HG03139 (cell line): Measurements from ENCODE around the gene THG1L.
"Not testable (repeated sequence)": the region's sequence is repeated elsewhere in the genome, so short reads cannot be mapped to it uniquely, and the experiment has no call there.

Experiments
- ATAC-seq: cut with Tn5 transposase; IDR thresholded peaks from one replicate; pipeline ENCODE4 v1.9.1; 2021; ENCODE audit not compliant: unreplicated experiment

Gene THG1L

DNA sequence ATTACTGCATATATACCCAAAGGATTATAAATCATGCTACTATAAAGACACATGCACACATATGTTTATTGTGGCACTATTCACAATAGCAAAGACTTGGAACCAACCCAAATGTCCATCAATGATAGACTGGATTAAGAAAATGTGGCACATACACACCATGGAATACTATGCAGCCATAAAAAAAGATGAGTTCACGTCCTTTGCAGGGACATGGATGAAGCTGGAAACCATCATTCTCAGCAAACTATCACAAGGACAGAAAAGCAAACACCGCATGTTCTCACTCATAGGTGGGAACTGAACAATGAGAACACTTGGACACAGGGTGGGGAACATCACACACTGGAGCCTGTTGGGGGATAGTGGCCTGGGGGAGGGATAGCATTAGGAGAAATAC is 4.6 kb upstream of the THG1L start:
- not testable (repeated sequence) for ATAC-seq

- ATAC-seq, result not testable (repeated sequence)
Observed at GRCh38 chr5:157727858-157728257, 3.4 kb upstream of the THG1L start.

DNA sequence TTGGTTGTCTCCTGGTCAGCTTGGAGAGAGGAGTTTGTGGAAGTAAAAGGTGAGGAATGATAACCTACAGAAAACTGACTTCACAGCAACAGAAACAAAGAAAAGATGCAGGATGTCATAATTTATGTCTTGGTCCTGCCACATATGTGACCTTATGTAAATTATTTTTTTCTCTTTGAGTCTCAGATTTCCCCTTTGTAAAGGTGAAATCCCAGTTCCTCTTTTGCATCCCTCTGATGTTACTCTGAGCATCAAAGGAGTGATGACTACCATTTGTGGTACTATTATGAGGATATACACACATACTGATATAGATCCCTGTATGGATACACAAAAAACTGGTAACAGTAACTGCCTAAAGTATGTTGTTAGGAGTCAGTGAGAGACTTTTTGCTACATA is 1.4 kb upstream of the THG1L start:
- peak; percentile 59 for ATAC-seq

GRCh38 chr5:157730900-157731271 is 334 bp upstream of the THG1L start:
- no peak for ATAC-seq

DNA sequence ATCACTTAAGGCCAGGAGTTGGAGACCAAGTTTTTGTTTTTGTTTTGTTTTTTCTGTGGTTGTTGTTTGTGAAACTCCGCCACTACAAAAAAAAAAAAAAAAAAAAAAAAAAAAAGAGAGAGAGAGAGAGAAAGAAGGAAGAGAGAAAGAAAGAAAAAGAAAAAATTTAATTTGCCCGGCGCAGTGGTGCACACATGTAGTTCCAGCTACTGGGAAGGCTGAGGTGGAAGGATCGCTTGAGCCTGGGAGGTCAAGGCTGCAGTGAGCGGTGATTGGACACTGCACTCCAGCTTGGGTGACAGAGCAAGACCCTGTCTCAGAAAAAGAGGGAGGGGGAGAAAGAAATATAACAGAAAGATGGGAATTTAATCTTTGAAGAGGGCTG is 902 bp downstream of the THG1L start:
- no peak for ATAC-seq

DNA sequence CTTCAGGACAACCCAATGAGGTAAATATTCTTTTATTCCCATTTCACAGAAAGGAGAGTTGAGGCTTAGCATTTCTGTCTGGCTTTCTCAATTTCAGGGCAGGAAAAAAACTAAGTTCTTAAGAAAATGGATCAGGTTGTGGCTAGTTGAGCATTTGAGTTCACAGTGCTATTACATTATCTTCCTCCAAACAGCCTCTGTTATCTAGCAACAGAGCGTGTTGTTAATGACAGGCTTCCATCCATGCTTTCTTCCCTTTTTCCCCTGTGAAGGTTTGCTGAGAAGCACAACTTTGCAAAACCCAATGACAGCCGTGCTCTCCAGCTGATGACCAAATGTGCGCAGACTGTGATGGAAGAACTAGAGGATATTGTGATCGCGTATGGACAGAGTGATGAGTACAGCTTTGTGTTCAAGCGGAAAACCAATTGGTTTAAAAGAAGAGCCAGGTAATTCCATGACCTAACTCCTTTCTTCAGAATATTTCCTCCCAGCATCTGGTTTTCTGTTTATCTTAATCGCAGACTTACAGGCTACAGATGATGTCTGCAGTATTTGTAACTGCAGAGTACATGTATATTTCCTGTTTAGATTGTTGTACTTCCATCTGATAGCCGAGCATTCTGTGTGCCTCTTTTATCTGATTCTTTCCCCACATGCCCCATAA is 1.5 kb downstream of the THG1L start:
- no peak for ATAC-seq

GRCh38 chr5:157734436-157734835 is 3.2 kb downstream of the THG1L start:
- ATAC-seq, result no peak

DNA sequence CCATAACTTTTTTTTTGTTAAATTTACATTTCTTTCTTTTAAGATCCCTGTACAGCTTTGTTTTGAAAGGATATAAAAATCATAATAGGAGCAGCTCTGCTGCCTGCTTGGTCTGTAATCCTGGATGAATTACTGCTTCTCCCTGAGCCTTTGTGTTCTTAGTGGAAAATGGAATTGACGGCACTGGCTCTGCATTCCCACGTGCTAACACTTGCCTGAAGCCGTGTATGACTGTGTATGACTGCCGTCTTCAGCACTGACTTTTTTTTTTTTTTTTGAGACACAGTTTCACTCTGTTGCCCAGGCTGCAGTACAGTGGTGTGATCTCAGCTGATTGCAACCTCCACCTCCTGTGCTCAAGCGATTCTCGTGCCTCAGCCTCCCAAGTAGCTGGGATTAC is 4.8 kb downstream of the THG1L start:
- no peak for ATAC-seq

GRCh38 chr5:157739388-157740228 is 8.4 kb downstream of the THG1L start:
- no peak for ATAC-seq

- ATAC-seq, result no peak
Observed at GRCh38 chr5:157740229-157740610, 9.0 kb downstream of the THG1L start.

DNA sequence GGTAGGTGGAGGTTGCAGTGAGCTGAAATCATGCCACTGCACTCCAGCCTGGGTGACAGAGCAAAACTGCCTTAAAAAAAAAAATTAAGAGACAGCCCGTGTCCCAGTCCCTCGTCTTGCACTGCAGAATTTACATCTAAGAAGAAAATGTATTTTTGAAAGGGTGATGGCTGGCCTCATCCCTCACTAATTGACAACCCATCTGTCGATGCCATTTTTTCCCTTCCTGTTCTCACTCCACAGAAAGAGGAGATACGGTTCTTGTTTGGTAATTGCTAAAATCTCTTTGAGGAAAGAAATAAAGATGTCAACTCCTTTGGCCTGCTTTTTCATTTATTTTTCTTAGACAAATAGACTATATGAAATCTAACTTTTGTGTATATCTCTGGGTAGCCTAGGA is 9.9 kb downstream of the THG1L start:
- no peak for ATAC-seq

DNA sequence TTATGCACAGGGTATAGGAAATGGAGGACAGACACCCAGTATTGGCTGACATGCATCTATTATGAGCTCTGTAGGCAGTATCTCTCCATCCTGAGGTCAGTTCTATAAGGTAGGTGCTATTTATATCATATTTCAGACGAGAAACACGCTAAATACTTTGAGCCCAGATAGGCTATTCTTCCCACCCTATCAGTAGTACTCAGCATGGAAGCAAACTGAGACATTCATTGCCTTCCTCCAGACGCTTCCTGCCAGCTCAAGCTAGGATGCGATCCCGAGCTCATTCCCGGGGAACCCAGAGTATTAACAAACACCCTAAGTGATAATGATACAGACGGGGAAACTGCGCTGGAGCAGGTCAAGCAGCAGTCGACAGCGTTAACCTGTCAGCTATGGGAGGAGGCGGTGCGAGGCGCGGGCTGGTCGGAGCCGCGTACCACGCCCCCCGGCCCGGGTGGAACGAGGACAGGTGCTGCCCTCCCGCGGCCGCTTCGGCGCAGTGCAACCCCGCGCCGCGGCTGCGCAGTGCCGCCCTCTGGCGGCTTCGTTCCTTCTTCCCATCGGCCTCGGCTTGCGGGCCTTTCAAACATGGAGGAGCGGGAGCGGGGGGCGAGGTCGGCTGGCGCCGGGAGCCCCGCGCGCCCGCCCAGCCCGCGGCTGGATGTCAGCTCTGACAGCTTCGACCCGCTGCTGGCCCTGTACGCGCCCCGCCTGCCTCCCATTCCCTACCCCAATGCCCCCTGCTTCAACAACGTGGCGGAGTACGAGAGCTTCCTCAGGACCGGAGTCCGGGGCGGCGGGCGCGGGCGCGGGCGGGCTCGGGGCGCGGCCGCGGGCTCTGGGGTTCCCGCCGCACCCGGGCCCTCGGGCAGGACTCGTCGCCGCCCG is 12.2 kb downstream of the THG1L start, which contains the start of gene LSM11:
Gene LSM11 (plus strand): TSS at position 550 of the 888 bp plus-strand sequence. CDS start 39 bp downstream, at position 589.
- peak; percentile 95 for ATAC-seq

DNA sequence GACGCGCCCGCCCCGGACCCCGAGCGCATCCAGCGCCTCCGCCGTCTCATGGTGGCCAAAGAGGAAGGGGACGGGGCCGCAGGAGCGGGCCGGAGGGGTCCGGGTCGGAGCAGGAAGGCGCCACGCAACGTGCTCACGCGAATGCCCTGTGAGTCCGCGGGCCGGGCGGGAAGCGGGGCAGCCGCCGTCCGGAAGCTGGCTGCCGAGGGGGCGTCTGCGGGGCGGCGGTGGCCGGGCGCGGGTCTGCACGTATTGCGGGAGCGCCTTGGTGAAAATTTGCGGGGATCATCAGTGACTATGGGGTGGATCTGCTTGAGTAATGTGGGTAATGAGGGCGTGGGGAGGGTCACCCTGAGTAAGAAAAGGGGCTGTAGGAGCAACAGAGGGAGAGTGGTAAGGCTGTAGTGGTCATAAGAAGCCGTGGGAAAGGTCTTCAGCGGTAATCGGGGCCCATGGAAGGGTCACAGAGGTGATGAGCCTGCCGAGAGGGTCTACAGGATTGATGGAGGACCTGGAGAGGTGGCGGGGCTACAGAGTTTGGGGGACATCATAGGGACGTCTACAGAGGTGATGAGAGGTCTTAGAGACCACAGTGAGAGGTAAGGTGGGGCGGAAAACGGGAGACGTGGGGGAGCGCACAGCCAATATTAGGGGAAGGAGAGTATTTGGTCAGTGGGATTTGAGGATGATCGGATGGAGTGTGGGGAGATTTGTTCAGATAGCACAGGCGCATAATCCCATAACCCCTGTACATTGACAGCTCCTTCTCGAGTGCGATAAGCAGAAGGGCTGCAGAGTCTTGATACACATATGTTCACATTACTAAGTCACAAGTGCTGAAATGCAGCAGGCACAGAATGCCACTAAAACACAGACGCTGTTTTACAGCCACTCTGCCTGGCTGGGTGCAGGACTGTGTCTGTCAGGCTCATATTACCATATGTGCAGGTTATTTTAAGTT is 13.1 kb downstream of the THG1L start:
- no peak for ATAC-seq

GRCh38 chr5:157745041-157745456 is 13.8 kb downstream of the THG1L start:
- no peak for ATAC-seq

DNA sequence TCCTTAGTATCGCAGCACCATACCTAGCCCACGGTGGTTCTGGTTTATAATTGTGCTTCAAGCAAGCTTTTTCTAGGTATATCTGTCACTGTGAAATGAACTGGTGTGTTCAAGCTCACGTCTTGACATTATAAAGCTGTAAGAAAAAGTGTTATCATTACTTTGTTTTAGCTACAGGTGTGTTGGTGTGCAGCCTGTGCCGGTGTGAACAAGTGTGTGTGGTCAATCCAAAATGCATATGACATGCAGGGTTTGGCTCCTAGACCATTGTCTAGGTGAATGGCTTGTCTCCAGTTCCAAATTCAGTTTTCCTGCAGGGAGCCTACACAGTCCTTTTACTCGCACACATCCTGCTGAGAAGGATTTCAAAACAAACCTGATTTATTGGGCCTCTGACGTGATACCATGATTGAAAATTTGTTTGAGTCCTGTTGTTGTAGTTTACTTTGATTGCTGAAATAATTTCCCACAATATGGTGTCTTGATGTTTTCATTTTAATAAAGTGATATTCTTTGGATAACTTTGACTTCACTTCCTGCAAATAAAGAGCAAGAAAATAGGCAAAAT is 16.0 kb downstream of the THG1L start:
- ATAC-seq, result no peak

DNA sequence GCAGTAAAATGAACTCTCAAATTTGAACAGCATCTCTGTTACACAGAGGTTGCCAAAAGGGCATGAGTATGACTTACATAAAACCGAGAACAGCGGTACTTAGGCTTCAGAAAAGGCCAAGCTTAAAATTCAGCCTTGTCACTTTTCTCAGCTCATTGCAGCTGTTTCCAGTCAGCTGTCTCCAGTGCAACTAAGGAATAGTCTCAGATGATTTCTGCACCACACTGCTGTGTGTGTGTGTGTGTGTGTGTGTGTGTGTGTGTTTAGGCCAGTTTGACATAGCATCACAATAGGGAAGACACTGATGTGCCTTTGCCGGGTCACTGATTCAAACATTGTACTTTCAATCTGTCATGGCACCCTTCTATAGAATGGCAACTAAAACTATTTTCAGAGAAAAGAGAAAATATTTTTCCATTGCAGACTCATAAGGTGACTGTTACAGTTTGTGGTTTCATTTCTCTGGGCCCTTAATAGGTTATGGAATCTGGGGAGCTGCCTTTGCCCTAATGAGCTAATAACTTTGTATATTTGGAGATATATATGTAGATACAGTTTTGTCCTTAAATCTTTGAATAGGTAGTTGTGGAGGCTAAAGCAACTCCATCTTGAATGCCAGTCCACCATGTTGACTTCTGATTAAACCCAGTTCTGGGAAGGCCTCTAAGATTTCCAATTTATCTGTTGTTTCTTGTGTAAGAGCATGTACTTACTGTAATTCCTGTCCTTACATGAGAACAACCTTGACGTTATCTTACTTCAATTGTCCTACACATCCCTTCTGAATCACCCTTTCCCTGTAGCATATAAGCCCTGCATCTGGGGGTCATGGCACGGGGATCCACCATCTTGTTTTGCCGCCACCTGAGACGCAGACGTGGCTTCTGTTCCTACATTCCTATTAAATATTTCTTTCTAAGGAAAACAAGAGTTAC is 16.8 kb downstream of the THG1L start:
- ATAC-seq, result no peak

GRCh38 chr5:157748760-157749461 is 17.7 kb downstream of the THG1L start:
- ATAC-seq, result no peak

DNA sequence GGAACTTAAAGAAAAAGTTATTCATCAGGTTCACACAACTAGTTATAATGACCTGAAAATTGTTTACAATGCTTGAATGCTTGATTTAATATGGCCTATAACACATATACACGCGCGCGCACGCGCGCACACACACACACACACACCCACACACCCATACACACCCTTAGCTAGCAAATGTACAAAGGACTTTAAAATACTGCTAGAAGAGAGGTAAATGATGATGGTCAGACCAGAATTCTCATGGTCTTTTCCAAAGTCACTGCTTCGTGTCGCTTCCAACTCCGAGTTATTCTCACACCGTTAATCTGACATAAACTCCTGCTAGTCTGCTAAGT is 18.2 kb downstream of the THG1L start:
- no peak for ATAC-seq
